SU-DHL-6 (cell line): Measurements from ENCODE around the gene OSER1.

Source experiments
- H2AFZ ChIP-seq: fragments of 200-600 bp; sonication (generic); 2 replicates; pipeline ENCODE4 v1.6.1; 2014; ENCODE audit warnings: low read depth, mild to moderate bottlenecking, moderate library complexity, mixed read lengths, antibody characterized with exemption, low read length; ENCODE audit not compliant: severe bottlenecking
- H3F3A ChIP-seq: fragments of 200-600 bp; shearing (Covaris generic); 2 replicates; pipeline ENCODE4 v1.6.0; 2016; ENCODE audit warnings: antibody characterized with exemption, mild to moderate bottlenecking; ENCODE audit not compliant: insufficient read depth
- H3K27ac ChIP-seq: fragments of 200-600 bp; sonication (generic); 2 replicates; pipeline ENCODE4 v1.5.1; 2016; ENCODE audit warnings: low read depth, mild to moderate bottlenecking, low read length, moderate library complexity, mixed read lengths
- H3K27me3 ChIP-seq: fragments of 200-600 bp; sonication (generic), shearing (Covaris generic); 2 replicates; pipeline ENCODE4 v1.6.0; 2014; ENCODE audit warnings: mild to moderate bottlenecking, low read length
- H3K36me3 ChIP-seq: fragments of 200-600 bp; sonication (generic); 2 replicates; pipeline ENCODE4 v1.6.1; 2014; ENCODE audit warnings: mild to moderate bottlenecking, low read length, mixed read lengths
- H3K4me2 ChIP-seq: fragments of 300-600, 200-600 bp; shearing (Covaris generic), sonication (generic); 2 replicates; pipeline ENCODE4 v1.6.0; 2014; ENCODE audit warnings: low read length, low read depth, mild to moderate bottlenecking; ENCODE audit not compliant: poor library complexity, severe bottlenecking
- H3K4me3 ChIP-seq: fragments of 200-600 bp; sonication (generic); 2 replicates; pipeline ENCODE4 v1.5.1; 2014; ENCODE audit warnings: antibody characterized with exemption, low read length, mild to moderate bottlenecking, mixed read lengths; ENCODE audit not compliant: insufficient read depth, poor library complexity, severe bottlenecking
- H3K79me2 ChIP-seq: fragments of 200-600 bp; sonication (generic); 2 replicates; pipeline ENCODE4 v1.6.1; 2014; ENCODE audit warnings: mild to moderate bottlenecking, low read length, moderate library complexity; ENCODE audit not compliant: insufficient read depth
- H3K9ac ChIP-seq: fragments of 200-600 bp; sonication (generic); 2 replicates; pipeline ENCODE4 v1.7.0; 2014; ENCODE audit warnings: mild to moderate bottlenecking, low read length
- H3K9me2 ChIP-seq: fragments of 200-600 bp; sonication (generic); replicated peaks from 2 replicates; pipeline ENCODE4 v1.6.1; 2014; ENCODE audit warnings: low read length; ENCODE audit not compliant: insufficient read depth
- H3K9me3 ChIP-seq: fragments of 200-600 bp; sonication (generic); 2 replicates; pipeline ENCODE4 v1.6.1; 2014; ENCODE audit warnings: low read length, mixed read lengths; ENCODE audit not compliant: insufficient read depth
- H4K20me1 ChIP-seq: fragments of 200-600 bp; sonication (generic); 2 replicates; pipeline ENCODE4 v1.6.1; 2014; ENCODE audit warnings: low read depth, mild to moderate bottlenecking, antibody characterized with exemption, low read length, moderate library complexity, mixed read lengths
- CTCF ChIP-seq: fragments of 200-600 bp; sonication (generic); IDR thresholded peaks from one replicate; pipeline ENCODE4 v1.5.1; 2017; ENCODE audit warnings: antibody characterized with exemption, mild to moderate bottlenecking, low read length, moderate library complexity; ENCODE audit not compliant: insufficient read depth, poor library complexity, severe bottlenecking
- EZH2phosphoT487 ChIP-seq: fragments of 200-600 bp; sonication (generic), shearing (Covaris generic); conservative IDR thresholded peaks from 2 replicates; pipeline ENCODE4 v1.6.1; 2018; ENCODE audit warnings: mild to moderate bottlenecking, antibody characterized with exemption, low read length, moderate library complexity, mixed read lengths

Gene OSER1

GRCh38 chr20:44160133-44160532 lies 50.4 kb downstream of the OSER1 start:
- H2AFZ ChIP-seq, result no peak overlapping the region
- H3K9me3 ChIP-seq, result no peaks in the 10 kb centered on the region
- no peaks in the 10 kb centered on the region for H3F3A ChIP-seq
- H3K27me3 ChIP-seq, result no peaks in the 10 kb centered on the region
- H3K9me2 ChIP-seq, result no peaks in the 10 kb centered on the region
- TF ChIP-seq EZH2phosphoT487, result no peak
- TF ChIP-seq CTCF, result no peak
- no peak overlapping the region for H3K4me3 ChIP-seq
- no peaks in the 10 kb centered on the region for H3K79me2 ChIP-seq
- no peak overlapping the region for H3K4me2 ChIP-seq
- no peaks in the 10 kb centered on the region for H4K20me1 ChIP-seq
- H3K27ac ChIP-seq, result no peak overlapping the region
- no peak overlapping the region for H3K9ac ChIP-seq
- no peaks in the 10 kb centered on the region for H3K36me3 ChIP-seq

GRCh38 chr20:44159711-44160110 lies 50.9 kb downstream of the OSER1 start:
- H3K27ac ChIP-seq, result no peak overlapping the region
- no peaks in the 10 kb centered on the region for H3F3A ChIP-seq
- H3K9me3 ChIP-seq, result no peaks in the 10 kb centered on the region
- no peaks in the 10 kb centered on the region for H3K36me3 ChIP-seq
- H2AFZ ChIP-seq, result no peak overlapping the region
- TF ChIP-seq EZH2phosphoT487 (no peak), CTCF (no peak)
- H3K4me3 ChIP-seq, result no peak overlapping the region
- no peak overlapping the region for H3K4me2 ChIP-seq
- H3K79me2 ChIP-seq, result no peaks in the 10 kb centered on the region
- no peaks in the 10 kb centered on the region for H3K27me3 ChIP-seq
- H3K9me2 ChIP-seq, result no peaks in the 10 kb centered on the region
- H4K20me1 ChIP-seq, result no peaks in the 10 kb centered on the region
- H3K9ac ChIP-seq, result no peak overlapping the region

GRCh38 chr20:44159125-44159524 lies 51.4 kb downstream of the OSER1 start:
- Histone ChIP-seq H3K9me3 (no peaks in the 10 kb centered on the region), H3K9ac (no peak overlapping the region), H2AFZ (no peak overlapping the region), H3K9me2 (no peaks in the 10 kb centered on the region), H3K27ac (no peak overlapping the region), H3K79me2 (no peaks in the 10 kb centered on the region), H3K4me2 (no peak overlapping the region), H3K4me3 (no peak overlapping the region), H3K36me3 (no peaks in the 10 kb centered on the region), H3K27me3 (no peaks in the 10 kb centered on the region), H3F3A (no peaks in the 10 kb centered on the region), H4K20me1 (no peaks in the 10 kb centered on the region)
- TF ChIP-seq EZH2phosphoT487 (no peak), CTCF (no peak)

GRCh38 chr20:44157061-44157460 lies 53.5 kb downstream of the OSER1 start:
- no peaks in the 10 kb centered on the region for H4K20me1 ChIP-seq
- no peak for TF ChIP-seq EZH2phosphoT487
- H3K36me3 ChIP-seq, result no peaks in the 10 kb centered on the region
- no peaks in the 10 kb centered on the region for H3K9me3 ChIP-seq
- no peak overlapping the region for H3K4me2 ChIP-seq
- no peaks in the 10 kb centered on the region for H3K79me2 ChIP-seq
- H2AFZ ChIP-seq, result no peak overlapping the region
- H3K9ac ChIP-seq, result no peak overlapping the region
- no peaks in the 10 kb centered on the region for H3F3A ChIP-seq
- H3K9me2 ChIP-seq, result no peaks in the 10 kb centered on the region
- H3K27ac ChIP-seq, result no peak overlapping the region
- H3K4me3 ChIP-seq, result no peak overlapping the region
- no peaks in the 10 kb centered on the region for H3K27me3 ChIP-seq
